ENCODE results near the gene RDH16. TPM values are rescaled to one million over a fixed set of nuclear protein-coding genes. Genes with fewer than 3 reads are reported as not detected.
"Not testable (repeated sequence)": the region's sequence is repeated elsewhere in the genome, so short reads cannot be mapped to it uniquely, and the experiment has no call there.

The RDH16 gene
- total RNA-seq, 2 experiments from 2014 or later, result 0.31 to 0.35 TPM

DNA sequence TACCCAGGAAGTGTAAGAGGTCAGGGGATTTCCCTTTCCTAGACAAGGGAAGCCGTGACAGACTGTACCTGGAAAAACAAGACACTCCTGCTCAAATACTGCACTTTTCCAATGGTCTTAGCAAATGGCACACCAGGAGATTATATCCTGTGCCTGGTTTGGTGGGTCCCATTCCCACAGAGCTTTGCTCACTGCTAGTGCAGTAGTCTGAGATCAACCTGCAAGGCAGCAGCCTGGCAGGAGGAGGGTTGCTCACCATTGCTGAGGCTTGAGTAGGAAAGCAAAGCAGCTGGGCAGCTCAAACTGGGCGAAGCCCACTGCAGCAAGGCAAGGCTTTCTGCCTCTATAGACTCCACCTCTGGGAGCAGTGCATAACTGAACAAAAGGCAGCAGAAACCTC is 1.0 kb upstream of the RDH16 start:
- POLR2A ChIA-PET, result no interaction called here

DNA sequence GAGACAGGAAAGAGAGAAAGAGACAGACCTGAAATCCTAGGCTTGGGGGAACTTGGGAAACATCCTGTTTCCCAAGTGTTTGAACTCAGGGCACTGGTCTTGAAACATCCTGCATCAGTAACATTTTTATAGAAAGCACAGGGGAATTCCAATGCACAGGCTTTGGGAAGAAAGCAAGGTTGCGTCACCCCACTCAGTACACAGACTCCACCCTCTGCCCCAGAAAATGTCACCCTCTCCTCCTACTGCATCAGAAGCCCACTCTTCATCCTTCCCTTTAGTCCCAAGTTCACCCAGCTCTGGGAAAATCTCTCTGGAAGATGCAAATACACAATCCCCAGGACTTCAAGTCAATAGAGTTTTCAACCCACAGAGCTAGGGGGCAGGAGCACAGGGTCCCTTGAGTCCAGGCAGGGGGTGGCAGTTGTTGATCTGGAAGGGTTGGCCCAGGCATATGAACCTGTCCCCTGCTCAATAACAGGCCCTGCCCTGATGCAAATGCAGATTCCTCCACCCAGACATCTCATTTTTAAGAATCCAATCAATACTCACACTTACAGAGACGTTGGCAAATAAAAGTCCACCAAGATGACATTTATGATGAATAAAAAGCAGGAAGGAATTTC is 1.7 kb downstream of the RDH16 start:
- no peaks in the 10 kb centered on the region for H3K4me1 Mint-ChIP-seq
- POLR2A ChIA-PET, result interaction anchor here (0.6 kb wide), 1 partner anchor 9 kb away, joined by 3 read pairs; no protein-coding TSS in a partner anchor
- peaks cover 2% of the 10 kb centered on the region for H3K9me3 Mint-ChIP-seq
- H3K27ac Mint-ChIP-seq, result no peak overlapping the region
- CTCF ChIA-PET, result interaction anchor here (1.6 kb wide), 1 partner anchor 31 kb away, joined by 3 read pairs; no protein-coding TSS in a partner anchor
- no peak for DNase-seq
- H3K36me3 Mint-ChIP-seq (ENCODE audit: low read depth), result no peaks in the 10 kb centered on the region
- no peak overlapping the region for H3K4me3 Mint-ChIP-seq
- peaks cover 6% of the 10 kb centered on the region for H3K27me3 Mint-ChIP-seq

More for the DNA sequence above, 1.0 kb upstream of the RDH16 start:
- no peaks in the 10 kb centered on the region for H3K4me1 Mint-ChIP-seq
- no peak overlapping the region for H3K27ac Mint-ChIP-seq
- H3K4me3 Mint-ChIP-seq, result no peak overlapping the region
- DNase-seq, result no peak
- H3K9me3 Mint-ChIP-seq, result peaks cover 7% of the 10 kb centered on the region
- no peaks in the 10 kb centered on the region for H3K36me3 Mint-ChIP-seq (ENCODE audit: low read depth)
- CTCF ChIA-PET, result no interaction called here
- H3K27me3 Mint-ChIP-seq, result peaks cover 15% of the 10 kb centered on the region

DNA sequence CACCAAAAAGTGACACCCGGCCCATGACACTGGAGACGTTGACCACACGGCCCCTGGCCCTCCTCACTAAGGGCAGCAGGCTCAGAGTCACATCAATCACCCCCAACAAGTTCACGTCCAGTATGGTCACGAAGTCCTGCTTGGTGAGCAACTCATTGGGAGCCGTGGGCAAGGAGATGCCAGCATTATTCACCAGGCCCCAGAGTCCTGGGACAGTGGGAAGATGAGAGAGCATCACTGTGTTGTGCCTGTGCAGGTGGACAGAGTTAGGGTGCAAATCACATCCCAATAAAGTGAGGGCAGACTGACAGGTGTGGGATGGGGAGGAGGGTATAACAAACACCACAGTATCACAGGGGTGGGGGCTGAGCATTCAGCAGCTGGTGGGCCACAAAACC is 2.5 kb downstream of the RDH16 start:
- ChIA-PET POLR2A (no interaction called here), CTCF (no interaction called here)
- no peaks in the 10 kb centered on the region for H3K36me3 Mint-ChIP-seq (ENCODE audit: low read depth)
- H3K4me1 Mint-ChIP-seq, result no peaks in the 10 kb centered on the region
- H3K4me3 Mint-ChIP-seq, result no peak overlapping the region
- no peak for DNase-seq
- peaks cover 2% of the 10 kb centered on the region for H3K9me3 Mint-ChIP-seq
- H3K27me3 Mint-ChIP-seq, result peaks cover 5% of the 10 kb centered on the region
- no peak overlapping the region for H3K27ac Mint-ChIP-seq

DNA sequence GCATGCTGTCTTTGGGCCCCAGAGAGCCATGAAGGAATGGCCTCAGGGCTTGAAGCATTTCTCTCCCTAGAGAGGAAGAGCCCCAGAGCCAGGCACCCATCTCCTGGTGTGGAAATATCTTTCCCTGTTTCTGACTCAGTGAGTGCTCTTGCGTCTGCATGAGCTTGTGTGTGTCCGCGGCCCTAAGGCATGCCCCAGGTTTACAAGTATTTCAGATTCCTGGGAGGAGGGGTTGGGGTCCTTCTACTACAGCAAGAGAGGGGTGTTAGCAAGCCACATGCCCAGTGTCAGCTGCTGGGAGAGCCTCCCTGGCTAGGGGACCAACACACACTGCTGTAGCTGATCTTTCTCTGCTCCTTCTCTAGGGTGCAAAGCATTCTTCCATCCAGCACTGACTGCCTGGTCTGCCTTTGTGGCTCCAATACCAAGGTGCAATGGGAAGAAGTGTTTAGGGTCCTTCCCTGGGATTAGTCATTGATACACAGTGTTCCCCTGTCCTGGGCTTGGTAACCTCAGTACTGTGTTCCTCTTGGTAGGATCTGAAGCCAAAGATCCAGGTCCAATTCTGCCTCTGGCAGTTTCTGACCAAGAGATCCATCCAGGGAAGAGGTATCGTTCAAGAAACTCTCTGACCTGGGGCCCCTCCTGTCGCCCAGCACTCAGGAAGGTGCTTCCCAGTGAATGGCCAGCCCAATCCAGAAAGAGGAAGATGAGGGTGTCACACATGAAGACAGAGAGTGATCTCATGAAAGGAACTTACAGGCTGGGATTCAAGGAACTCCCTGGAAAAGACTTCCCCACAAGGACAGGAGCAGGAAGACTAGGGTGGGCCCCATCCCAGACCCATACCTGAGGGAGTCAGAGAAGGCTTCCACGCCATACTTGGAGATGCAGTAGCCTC is 3.1 kb downstream of the RDH16 start:
- Mint-ChIP-seq H3K27me3 (peaks cover under 1% of the 10 kb centered on the region), H3K9me3 (peaks cover under 1% of the 10 kb centered on the region), H3K4me3 (no peak overlapping the region), H3K36me3 (ENCODE audit: low read depth) (no peaks in the 10 kb centered on the region), H3K4me1 (no peaks in the 10 kb centered on the region), H3K27ac (no peak overlapping the region)
- CTCF ChIA-PET, result no interaction called here
- DNase-seq, result no peak
- POLR2A ChIA-PET, result no interaction called here

DNA sequence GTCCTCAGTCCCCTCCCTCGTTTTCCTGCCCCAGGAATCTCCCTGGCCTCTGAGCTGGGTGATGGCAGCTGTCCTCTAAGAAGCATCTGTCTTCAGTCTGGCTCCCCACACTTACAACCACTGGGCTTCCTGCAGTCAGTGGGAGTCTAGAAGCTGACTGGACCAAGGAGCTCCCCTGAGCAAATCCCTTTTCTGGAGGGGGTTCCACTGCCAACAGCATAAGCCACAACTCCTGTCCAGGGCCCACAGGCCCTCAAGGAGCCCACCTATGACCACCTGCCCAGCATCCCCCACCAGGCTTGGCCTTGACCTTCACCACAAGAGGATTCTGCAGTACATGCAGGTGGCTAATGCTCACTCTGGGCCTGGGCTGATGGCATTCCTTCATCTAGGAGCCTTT is 4.1 kb downstream of the RDH16 start:
- H3K36me3 Mint-ChIP-seq (ENCODE audit: low read depth), result no peaks in the 10 kb centered on the region
- H3K27me3 Mint-ChIP-seq, result no peaks in the 10 kb centered on the region
- no peak overlapping the region for H3K27ac Mint-ChIP-seq
- DNase-seq, result no peak
- POLR2A ChIA-PET, result no interaction called here
- H3K9me3 Mint-ChIP-seq, result no peaks in the 10 kb centered on the region
- CTCF ChIA-PET, result no interaction called here
- H3K4me1 Mint-ChIP-seq, result no peaks in the 10 kb centered on the region
- no peak overlapping the region for H3K4me3 Mint-ChIP-seq

DNA sequence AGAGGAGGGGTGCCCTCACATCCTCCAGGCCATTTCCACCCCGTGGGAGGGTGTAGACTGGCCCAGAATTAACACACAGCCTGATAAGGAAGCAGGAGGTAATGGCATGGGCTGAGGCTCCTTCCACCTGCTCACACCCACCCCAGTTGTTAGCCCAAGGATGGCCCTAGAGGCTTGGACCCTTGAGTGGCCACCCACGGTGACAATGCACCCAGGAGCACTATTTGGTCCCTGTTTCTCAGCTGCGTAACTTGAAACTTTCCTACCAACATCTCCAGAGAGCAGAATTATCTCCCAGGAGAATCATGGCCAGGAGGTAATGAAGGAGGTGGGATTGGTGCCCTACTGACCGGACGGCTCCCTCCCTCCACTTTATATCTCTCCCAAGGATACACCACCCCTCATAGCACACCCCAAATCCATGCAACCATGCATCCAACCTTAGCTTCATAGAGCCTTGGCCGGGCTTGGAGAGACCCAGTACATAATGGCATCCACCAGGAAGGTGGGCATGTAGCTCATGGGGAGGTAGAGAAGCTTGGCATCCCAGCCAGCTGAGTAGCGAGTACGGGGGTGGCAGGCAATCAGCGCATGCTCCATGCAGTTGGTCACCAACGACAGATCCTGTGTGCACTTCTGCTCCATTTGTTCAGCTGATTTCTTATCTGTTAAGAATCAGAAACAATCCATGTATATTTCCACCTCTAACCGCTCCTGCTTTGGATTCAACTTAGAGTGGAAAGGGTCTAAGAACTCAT is 5.6 kb downstream of the RDH16 start:
- Mint-ChIP-seq H3K27me3 (no peaks in the 10 kb centered on the region), H3K9me3 (no peaks in the 10 kb centered on the region), H3K36me3 (ENCODE audit: low read depth) (no peaks in the 10 kb centered on the region), H3K4me1 (no peaks in the 10 kb centered on the region), H3K4me3 (no peak overlapping the region), H3K27ac (no peak overlapping the region)
- CTCF ChIA-PET, result no interaction called here
- POLR2A ChIA-PET, result no interaction called here
- no peak for DNase-seq

DNA sequence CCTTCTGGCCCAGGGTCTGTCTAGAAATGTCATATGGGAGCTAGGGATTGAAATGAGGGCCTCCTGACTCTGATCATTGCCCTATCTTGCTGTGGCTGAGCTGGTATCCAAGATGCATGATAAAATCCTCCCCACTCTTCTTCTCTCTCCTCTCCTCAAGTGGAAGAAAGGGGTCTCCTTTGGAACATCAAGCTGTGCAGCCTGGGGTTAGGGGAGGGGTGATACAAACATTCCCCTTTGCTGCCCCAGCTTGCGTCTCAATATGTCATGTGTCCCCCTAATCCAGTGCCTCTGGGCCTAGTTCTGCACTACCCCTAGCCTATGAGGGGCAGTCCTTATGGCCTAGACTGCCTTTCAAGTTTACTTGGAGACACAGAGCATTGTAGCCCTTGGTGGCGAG is 8.5 kb downstream of the RDH16 start:
- no peaks in the 10 kb centered on the region for H3K4me1 Mint-ChIP-seq
- H3K27me3 Mint-ChIP-seq, result peaks cover 22% of the 10 kb centered on the region
- H3K4me3 Mint-ChIP-seq, result no peak overlapping the region
- ChIA-PET POLR2A (no interaction called here), CTCF (interaction anchor here (1.0 to 1.2 kb wide), 2 partner anchors 9 to 39 kb away, joined by 3 read pairs; partner anchors contain the start of gene RDH16)
- H3K9me3 Mint-ChIP-seq, result no peaks in the 10 kb centered on the region
- no peaks in the 10 kb centered on the region for H3K36me3 Mint-ChIP-seq (ENCODE audit: low read depth)
- DNase-seq, result no peak
- H3K27ac Mint-ChIP-seq, result no peak overlapping the region

DNA sequence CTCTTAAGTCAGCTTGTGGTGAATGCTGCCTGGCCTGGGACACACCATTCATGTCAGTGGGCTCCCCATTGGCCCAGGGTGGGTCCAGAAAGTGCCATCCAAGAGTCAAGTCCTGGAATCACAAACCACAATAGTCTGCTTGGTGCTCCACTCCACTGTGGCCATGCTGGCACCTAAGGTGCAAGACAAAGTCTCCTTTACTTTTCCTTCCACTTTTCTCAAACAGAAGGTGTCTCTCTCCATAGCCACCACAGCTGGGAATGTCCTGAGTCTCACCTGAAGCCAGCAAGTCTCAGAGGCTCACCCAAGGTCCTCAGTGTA is 9.0 kb downstream of the RDH16 start:
- ChIA-PET POLR2A (no interaction called here), CTCF (interaction anchor here (1.0 to 1.2 kb wide), 2 partner anchors 9 to 40 kb away, joined by 3 read pairs; partner anchors contain the start of gene RDH16)
- DNase-seq, result no peak
- peaks cover 26% of the 10 kb centered on the region for H3K27me3 Mint-ChIP-seq
- no peak overlapping the region for H3K4me3 Mint-ChIP-seq
- H3K36me3 Mint-ChIP-seq (ENCODE audit: low read depth), result no peaks in the 10 kb centered on the region
- no peaks in the 10 kb centered on the region for H3K9me3 Mint-ChIP-seq
- H3K27ac Mint-ChIP-seq, result no peak overlapping the region
- no peaks in the 10 kb centered on the region for H3K4me1 Mint-ChIP-seq

DNA sequence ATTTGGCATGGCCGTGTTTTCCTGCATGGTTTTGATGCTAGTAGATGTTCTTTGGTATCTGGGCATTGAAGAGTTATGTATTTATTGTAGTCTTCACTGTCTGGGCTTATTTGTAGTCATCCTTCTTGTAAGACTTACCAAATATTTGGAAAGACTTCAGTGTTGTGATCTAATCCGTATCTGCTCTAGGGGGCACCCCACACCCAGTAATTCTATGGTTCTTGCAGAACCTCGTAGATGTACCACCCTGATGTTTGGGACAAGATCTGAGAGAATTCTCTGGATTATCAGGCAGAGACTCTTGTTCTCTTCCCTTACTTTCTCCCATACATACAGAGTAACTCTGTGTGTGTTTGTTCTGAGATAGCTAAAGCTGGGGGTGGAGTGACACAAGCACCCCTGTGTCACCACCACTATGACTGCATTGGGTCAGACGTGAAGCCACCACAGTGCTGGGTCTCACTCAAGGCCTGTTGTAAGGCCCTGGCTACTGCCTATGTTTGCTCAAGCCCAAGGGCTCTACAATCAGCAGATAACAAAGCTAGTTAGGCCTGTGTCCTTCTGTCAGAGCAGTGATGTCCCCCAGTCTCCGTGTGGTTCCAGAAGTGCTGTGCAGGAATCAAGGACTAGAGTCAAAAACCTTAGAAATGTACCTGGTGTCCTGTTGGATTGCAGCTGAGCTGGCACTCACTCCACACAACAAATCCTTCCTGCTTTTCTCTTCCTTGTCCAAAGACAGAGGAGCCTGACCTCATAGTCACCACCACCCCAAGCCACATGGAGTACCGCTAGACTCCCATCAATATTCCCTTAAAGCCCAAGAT is 9.6 kb downstream of the RDH16 start:
- ChIA-PET CTCF (interaction anchor here (1.0 kb wide), 1 partner anchor 40 kb away, joined by 3 read pairs; no protein-coding TSS in a partner anchor), POLR2A (no interaction called here)
- H3K27me3 Mint-ChIP-seq, result peaks cover 29% of the 10 kb centered on the region

DNA sequence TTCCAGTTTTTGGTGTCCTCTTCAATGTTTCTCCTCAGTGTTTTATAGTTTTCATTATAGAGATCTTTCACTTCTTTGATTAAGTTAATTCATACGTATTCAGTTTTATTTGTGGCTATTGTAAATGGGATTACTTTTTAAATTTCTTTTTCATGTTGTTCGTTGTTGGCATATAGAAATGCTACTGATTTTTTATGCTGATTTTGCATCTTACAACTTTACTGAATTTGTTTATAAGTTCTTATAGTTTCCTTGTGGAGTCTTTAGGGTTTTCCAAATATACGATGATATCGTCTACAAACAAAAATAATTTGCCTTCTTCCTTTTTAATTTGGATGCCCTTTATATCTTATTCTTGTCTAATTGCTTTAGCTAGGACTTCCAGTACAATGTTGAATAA is 13.5 kb downstream of the RDH16 start:
- Mint-ChIP-seq H3K27ac (no peak overlapping the region), H3K4me3 (no peak overlapping the region), H3K36me3 (ENCODE audit: low read depth) (no peaks in the 10 kb centered on the region), H3K9me3 (no peaks in the 10 kb centered on the region), H3K4me1 (peaks cover 6% of the 10 kb centered on the region), H3K27me3 (peaks cover 34% of the 10 kb centered on the region)
- POLR2A ChIA-PET, result no interaction called here
- DNase-seq, result no peak
- CTCF ChIA-PET, result no interaction called here

More for the DNA sequence above, 9.6 kb downstream of the RDH16 start:
- no peaks in the 10 kb centered on the region for H3K36me3 Mint-ChIP-seq (ENCODE audit: low read depth)
- H3K4me3 Mint-ChIP-seq, result no peak overlapping the region
- H3K4me1 Mint-ChIP-seq, result no peaks in the 10 kb centered on the region
- no peak for DNase-seq
- H3K9me3 Mint-ChIP-seq, result no peaks in the 10 kb centered on the region
- no peak overlapping the region for H3K27ac Mint-ChIP-seq

DNA sequence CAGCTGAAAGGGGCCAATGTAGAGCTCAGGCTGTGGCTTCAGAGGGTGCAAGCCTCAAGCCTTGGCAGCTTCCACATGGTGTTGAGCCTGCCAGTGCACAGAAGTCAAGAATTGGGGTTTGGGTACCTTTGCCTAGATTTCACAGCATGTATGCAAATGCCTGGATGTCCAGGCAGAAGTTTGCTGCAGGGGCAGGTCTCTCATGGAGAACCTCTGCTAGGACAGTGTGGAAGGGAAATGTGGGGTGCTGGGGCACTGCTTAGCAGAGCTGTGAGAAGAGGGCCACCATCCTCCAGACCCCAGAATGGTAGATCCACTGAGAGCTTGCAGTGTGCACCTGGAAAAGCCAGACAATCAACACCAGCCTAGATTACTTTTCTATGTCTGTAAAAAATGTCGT is 14.0 kb downstream of the RDH16 start:
- H3K4me3 Mint-ChIP-seq; H3K36me3 Mint-ChIP-seq (ENCODE audit: low read depth); H3K4me1 Mint-ChIP-seq; POLR2A ChIA-PET; H3K9me3 Mint-ChIP-seq; DNase-seq; H3K27ac Mint-ChIP-seq: not testable (repeated sequence)
- CTCF ChIA-PET, result interaction anchor here (0.5 kb wide), 1 partner anchor 641 kb away, joined by 3 read pairs; no protein-coding TSS in a partner anchor
- H3K27me3 Mint-ChIP-seq, result peaks cover 34% of the 10 kb centered on the region

DNA sequence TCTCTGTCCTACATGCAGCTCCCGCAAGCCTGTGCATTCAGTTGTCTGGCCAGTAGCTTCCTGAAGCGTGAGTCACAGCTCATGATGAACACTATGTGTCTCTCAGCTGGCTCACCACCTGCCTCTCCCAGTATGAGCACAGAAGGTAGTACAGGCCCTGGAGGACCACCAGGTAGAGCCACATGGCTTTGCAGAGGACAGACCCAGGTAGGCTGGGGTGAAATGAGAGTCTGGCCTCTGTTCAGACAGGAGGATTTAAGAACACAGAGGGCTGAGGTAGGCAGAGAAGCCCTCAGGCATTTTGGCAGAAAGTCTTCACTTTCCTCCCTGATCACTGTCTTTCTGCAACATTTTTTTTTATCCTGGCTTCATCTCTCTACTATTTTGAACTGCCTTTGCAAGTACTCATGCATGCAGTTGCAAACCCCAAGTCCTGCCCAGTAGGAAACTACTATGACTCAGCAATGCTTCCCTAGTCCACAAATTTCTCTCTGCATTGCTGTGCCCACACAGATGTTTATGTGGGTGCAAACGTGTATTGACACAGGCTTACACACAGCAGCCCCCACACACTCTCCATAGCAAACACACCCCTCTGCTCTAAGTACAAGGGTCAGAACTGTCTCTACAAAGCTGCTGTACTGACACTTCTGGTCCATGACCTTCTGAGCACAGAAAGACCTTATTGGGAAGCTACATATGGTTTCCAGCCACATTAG is 15.9 kb downstream of the RDH16 start:
- CTCF ChIA-PET, result no interaction called here
- Mint-ChIP-seq H3K27me3 (peaks cover 33% of the 10 kb centered on the region), H3K4me3 (no peak overlapping the region), H3K36me3 (ENCODE audit: low read depth) (no peaks in the 10 kb centered on the region), H3K27ac (no peak overlapping the region), H3K4me1 (peaks cover 6% of the 10 kb centered on the region), H3K9me3 (no peaks in the 10 kb centered on the region)
- DNase-seq, result no peak
- POLR2A ChIA-PET, result no interaction called here
